NCI-H2029 (cell line): ENCODE data around the gene ELFN2.

ENCODE experiments used
- DNase-seq: peaks from one replicate; lab custom pipeline; 2025; lab: John Stamatoyannopoulos, UW

ELFN2 gene

GRCh38 chr22:37384691-37385090 lies 42.6 kb downstream of the ELFN2 start:
- DNase-seq, result no peak

- no peak for DNase-seq
Measured at GRCh38 chr22:37383341-37383740, 43.9 kb downstream of the ELFN2 start.

- DNase-seq, result no peak
Measured at GRCh38 chr22:37381489-37381888, 45.8 kb downstream of the ELFN2 start.

GRCh38 chr22:37379722-37380121 lies 47.6 kb downstream of the ELFN2 start:
- DNase-seq, result no peak

GRCh38 chr22:37379085-37379484 lies 48.2 kb downstream of the ELFN2 start:
- DNase-seq, result no peak

GRCh38 chr22:37378642-37379058 lies 48.6 kb downstream of the ELFN2 start:
- no peak for DNase-seq

GRCh38 chr22:37377927-37378326 lies 49.4 kb downstream of the ELFN2 start:
- no peak for DNase-seq

GRCh38 chr22:37377138-37377537 lies 50.1 kb downstream of the ELFN2 start:
- DNase-seq, result no peak

- DNase-seq, result no peak
Measured at GRCh38 chr22:37376643-37377042, 50.6 kb downstream of the ELFN2 start.

- no peak for DNase-seq
Measured at GRCh38 chr22:37375801-37376200, 51.5 kb downstream of the ELFN2 start.

GRCh38 chr22:37374571-37374970 lies 52.7 kb downstream of the ELFN2 start:
- DNase-seq, result no peak

GRCh38 chr22:37373451-37373850 lies 53.8 kb downstream of the ELFN2 start:
- DNase-seq, result no peak

GRCh38 chr22:37371911-37372310 lies 55.4 kb downstream of the ELFN2 start:
- DNase-seq, result no peak

- DNase-seq, result no peak
Measured at GRCh38 chr22:37371491-37371890, 55.8 kb downstream of the ELFN2 start.

GRCh38 chr22:37370306-37370979 lies 56.8 kb downstream of the ELFN2 start:
- no peak for DNase-seq

GRCh38 chr22:37369483-37369882 lies 57.8 kb downstream of the ELFN2 start:
- DNase-seq, result no peak

GRCh38 chr22:37368058-37368457 lies 59.2 kb downstream of the ELFN2 start:
- no peak for DNase-seq

- DNase-seq, result no peak
Measured at GRCh38 chr22:37366601-37367000, 60.7 kb downstream of the ELFN2 start.

- DNase-seq, result no peak
Measured at GRCh38 chr22:37365950-37366349, 61.3 kb downstream of the ELFN2 start.

- DNase-seq, result no peak
Measured at GRCh38 chr22:37363261-37363992, 63.9 kb downstream of the ELFN2 start.

- DNase-seq, result no peak
Measured at GRCh38 chr22:37362621-37363020, 64.7 kb downstream of the ELFN2 start.

- no peak for DNase-seq
Measured at GRCh38 chr22:37358917-37359316, 68.4 kb downstream of the ELFN2 start.

GRCh38 chr22:37358386-37358785 lies 68.9 kb downstream of the ELFN2 start:
- DNase-seq, result no peak
